Measurements from ENCODE around the gene DNAJC24. TPM values are rescaled to one million over a fixed set of nuclear protein-coding genes. Genes with fewer than 3 reads are reported as not detected.

The DNAJC24 gene
- total RNA-seq, 1 experiment from 2014 or later, result 19.0 TPM

- intact Hi-C loops (cut with micrococcal nuclease), result no loop called here
- CTCF ChIA-PET, result interaction anchor here (1.0 kb wide), 1 partner anchor 11 kb away, joined by 3 read pairs; no protein-coding TSS in a partner anchor
- POLR2A ChIA-PET, result interaction anchor here (0.6 kb wide), 1 partner anchor 130 kb away, joined by 3 read pairs; no protein-coding TSS in a partner anchor
- H3K27me3 Mint-ChIP-seq (ENCODE audit: insufficient read depth, unreplicated experiment), result no peaks in the 10 kb centered on the region
- TF ChIP-seq, protein P1, sequence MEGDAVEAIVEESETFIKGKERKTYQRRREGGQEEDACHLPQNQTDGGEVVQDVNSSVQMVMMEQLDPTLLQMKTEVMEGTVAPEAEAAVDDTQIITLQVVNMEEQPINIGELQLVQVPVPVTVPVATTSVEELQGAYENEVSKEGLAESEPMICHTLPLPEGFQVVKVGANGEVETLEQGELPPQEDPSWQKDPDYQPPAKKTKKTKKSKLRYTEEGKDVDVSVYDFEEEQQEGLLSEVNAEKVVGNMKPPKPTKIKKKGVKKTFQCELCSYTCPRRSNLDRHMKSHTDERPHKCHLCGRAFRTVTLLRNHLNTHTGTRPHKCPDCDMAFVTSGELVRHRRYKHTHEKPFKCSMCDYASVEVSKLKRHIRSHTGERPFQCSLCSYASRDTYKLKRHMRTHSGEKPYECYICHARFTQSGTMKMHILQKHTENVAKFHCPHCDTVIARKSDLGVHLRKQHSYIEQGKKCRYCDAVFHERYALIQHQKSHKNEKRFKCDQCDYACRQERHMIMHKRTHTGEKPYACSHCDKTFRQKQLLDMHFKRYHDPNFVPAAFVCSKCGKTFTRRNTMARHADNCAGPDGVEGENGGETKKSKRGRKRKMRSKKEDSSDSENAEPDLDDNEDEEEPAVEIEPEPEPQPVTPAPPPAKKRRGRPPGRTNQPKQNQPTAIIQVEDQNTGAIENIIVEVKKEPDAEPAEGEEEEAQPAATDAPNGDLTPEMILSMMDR (IDR thresholded peaks at IDR 0.05; ENCODE audit: unreplicated experiment), result no peak
- H3K4me3 Mint-ChIP-seq (ENCODE audit: unreplicated experiment), result no peak overlapping the region
- H3K9me3 Mint-ChIP-seq (ENCODE audit: unreplicated experiment), result no peaks in the 10 kb centered on the region
- BruUV-seq (replicated peaks), result no TSS peak
- H3K36me3 Mint-ChIP-seq (ENCODE audit: insufficient read depth, unreplicated experiment), result peaks cover 4% of the 10 kb centered on the region
- no peak for DNase-seq (ENCODE audit: unreplicated experiment)
- H3K4me1 Mint-ChIP-seq (ENCODE audit: insufficient read depth, unreplicated experiment), result peaks cover 17% of the 10 kb centered on the region
- H3K27ac Mint-ChIP-seq (ENCODE audit: low read depth, unreplicated experiment), result no peak overlapping the region
Observed at GRCh38 chr11:31441296-31441695, 71.6 kb downstream of the DNAJC24 start.

GRCh38 chr11:31442086-31442485, 72.4 kb downstream of the DNAJC24 start:
- BruUV-seq (replicated peaks), result no TSS peak
- TF ChIP-seq, protein P1 (IDR thresholded peaks at IDR 0.05; ENCODE audit: unreplicated experiment), result no peak
- Mint-ChIP-seq H3K27ac (ENCODE audit: low read depth, unreplicated experiment) (no peak overlapping the region), H3K27me3 (ENCODE audit: insufficient read depth, unreplicated experiment) (no peaks in the 10 kb centered on the region), H3K36me3 (ENCODE audit: insufficient read depth, unreplicated experiment) (peaks cover 4% of the 10 kb centered on the region), H3K9me3 (ENCODE audit: unreplicated experiment) (no peaks in the 10 kb centered on the region), H3K4me1 (ENCODE audit: insufficient read depth, unreplicated experiment) (peaks cover 19% of the 10 kb centered on the region), H3K4me3 (ENCODE audit: unreplicated experiment) (no peak overlapping the region)
- intact Hi-C loops (cut with micrococcal nuclease), result no loop called here
- ChIA-PET CTCF (interaction anchor here (1.0 kb wide), 1 partner anchor 11 kb away, joined by 3 read pairs; no protein-coding TSS in a partner anchor), POLR2A (interaction anchor here (0.9 kb wide), 1 partner anchor 531 kb away, joined by 3 read pairs; no protein-coding TSS in a partner anchor)
- no peak for DNase-seq (ENCODE audit: unreplicated experiment)

DNA sequence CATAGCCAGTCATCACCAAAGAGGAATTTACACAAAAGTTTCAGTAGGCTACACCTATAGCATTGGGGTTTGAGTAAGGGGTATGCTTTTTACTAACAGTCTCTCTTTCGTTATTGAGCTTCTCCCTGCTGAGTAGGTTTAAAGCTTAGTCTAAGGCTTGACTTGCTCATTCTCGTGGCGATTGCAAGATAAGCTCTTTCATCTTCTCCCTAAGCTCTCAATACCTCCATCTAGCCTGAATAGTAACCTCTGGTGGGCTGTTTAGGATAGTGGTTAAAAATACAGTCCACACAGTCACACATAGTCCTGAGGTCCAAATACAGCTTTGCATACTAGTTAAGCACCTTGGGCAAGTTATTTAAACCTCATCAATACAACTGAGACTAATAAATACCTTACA, 74.1 kb downstream of the DNAJC24 start:
- H3K36me3 Mint-ChIP-seq (ENCODE audit: insufficient read depth, unreplicated experiment), result peaks cover 4% of the 10 kb centered on the region
- no peak overlapping the region for H3K27ac Mint-ChIP-seq (ENCODE audit: low read depth, unreplicated experiment)
- intact Hi-C loops (cut with micrococcal nuclease), result no loop called here
- no TSS peak for BruUV-seq (replicated peaks)
- TF ChIP-seq, protein P1 (IDR thresholded peaks at IDR 0.05; ENCODE audit: unreplicated experiment), result no peak
- peaks cover 10% of the 10 kb centered on the region for H3K4me1 Mint-ChIP-seq (ENCODE audit: insufficient read depth, unreplicated experiment)
- H3K9me3 Mint-ChIP-seq (ENCODE audit: unreplicated experiment), result no peaks in the 10 kb centered on the region
- CTCF ChIA-PET, result interaction anchor here (0.6 to 1.7 kb wide), 2 partner anchors 430 to 732 kb away, joined by 3 to 4 read pairs; no protein-coding TSS in a partner anchor
- POLR2A ChIA-PET, result interaction anchor here (0.5 to 0.7 kb wide), 2 partner anchors 32 to 41 kb away, joined by 3 to 4 read pairs; no protein-coding TSS in a partner anchor
- no peaks in the 10 kb centered on the region for H3K27me3 Mint-ChIP-seq (ENCODE audit: insufficient read depth, unreplicated experiment)
- DNase-seq (ENCODE audit: unreplicated experiment), result no peak
- H3K4me3 Mint-ChIP-seq (ENCODE audit: unreplicated experiment), result no peak overlapping the region

DNA sequence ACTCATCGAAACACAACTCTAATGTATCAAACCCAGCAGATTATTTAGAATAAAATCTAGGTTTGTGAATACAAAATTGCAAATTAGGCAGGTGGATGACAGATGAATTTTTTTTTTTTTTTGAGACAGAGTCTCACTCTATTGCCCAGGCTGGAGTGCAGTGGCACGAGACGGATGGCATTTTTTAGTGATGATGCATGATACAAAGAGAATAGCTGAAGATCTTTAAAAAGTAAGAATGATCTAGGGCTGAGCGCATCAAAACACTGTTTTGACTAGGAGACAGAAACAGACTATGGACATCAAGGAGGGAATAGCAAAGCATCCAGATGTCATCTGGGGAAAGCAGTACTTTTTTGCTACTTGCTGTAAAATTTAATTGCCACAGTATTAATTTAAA, 76.0 kb downstream of the DNAJC24 start:
- DNase-seq (ENCODE audit: unreplicated experiment), result no peak
- peaks cover 4% of the 10 kb centered on the region for H3K36me3 Mint-ChIP-seq (ENCODE audit: insufficient read depth, unreplicated experiment)
- TF ChIP-seq, protein P1 (IDR thresholded peaks at IDR 0.05; ENCODE audit: unreplicated experiment), result no peak
- POLR2A ChIA-PET, result no interaction called here
- peaks cover 10% of the 10 kb centered on the region for H3K4me1 Mint-ChIP-seq (ENCODE audit: insufficient read depth, unreplicated experiment)
- no peaks in the 10 kb centered on the region for H3K27me3 Mint-ChIP-seq (ENCODE audit: insufficient read depth, unreplicated experiment)
- H3K4me3 Mint-ChIP-seq (ENCODE audit: unreplicated experiment), result no peak overlapping the region
- H3K9me3 Mint-ChIP-seq (ENCODE audit: unreplicated experiment), result no peaks in the 10 kb centered on the region
- no TSS peak for BruUV-seq (replicated peaks)
- CTCF ChIA-PET, result no interaction called here
- intact Hi-C loops (cut with micrococcal nuclease), result no loop called here
- H3K27ac Mint-ChIP-seq (ENCODE audit: low read depth, unreplicated experiment), result no peak overlapping the region
